DOHH2 (cell line): ENCODE measurements around the gene PADI1.

Experiments used
- H3F3A ChIP-seq: fragments of 200-600 bp; sonication (generic), shearing (Covaris generic); 2 replicates; pipeline ENCODE4 v1.6.0; 2016; ENCODE audit warnings: antibody characterized with exemption, mild to moderate bottlenecking; ENCODE audit not compliant: control insufficient read depth, insufficient read depth
- H3K27ac ChIP-seq: fragments of 200-600 bp; sonication (generic); 2 replicates; pipeline ENCODE4 v1.5.1; 2014; ENCODE audit warnings: low read depth, mild to moderate bottlenecking, low read length, moderate library complexity
- H3K27me3 ChIP-seq: fragments of 200-600 bp; sonication (generic); 2 replicates; pipeline ENCODE4 v1.6.1; 2014; ENCODE audit warnings: mild to moderate bottlenecking, low read length, mixed read lengths; ENCODE audit not compliant: control insufficient read depth
- H3K36me3 ChIP-seq: fragments of 200-600 bp; sonication (generic); 2 replicates; pipeline ENCODE4 v1.6.1; 2014; ENCODE audit warnings: mild to moderate bottlenecking, low read length, moderate library complexity, mixed read lengths; ENCODE audit not compliant: control insufficient read depth
- H3K4me1 ChIP-seq: fragments of 200-600 bp; sonication (generic); 2 replicates; pipeline ENCODE4 v1.6.1; 2014; ENCODE audit warnings: mild to moderate bottlenecking, low read length, mixed read lengths; ENCODE audit not compliant: control insufficient read depth
- H3K4me2 ChIP-seq: fragments of 200-600 bp; sonication (generic); 2 replicates; pipeline ENCODE4 v1.6.0; 2014; ENCODE audit warnings: mild to moderate bottlenecking, low read length, moderate library complexity
- H3K4me3 ChIP-seq: fragments of 200-600 bp; sonication (generic); 2 replicates; pipeline ENCODE4 v1.5.1; 2014; ENCODE audit warnings: mild to moderate bottlenecking, low read length, mixed read lengths
- H3K79me2 ChIP-seq: fragments of 200-600 bp; sonication (generic); 2 replicates; pipeline ENCODE4 v1.6.1; 2014; ENCODE audit warnings: mild to moderate bottlenecking, low read length, mixed read lengths; ENCODE audit not compliant: control insufficient read depth
- H3K9me2 ChIP-seq: fragments of 200-600 bp; sonication (generic); replicated peaks from 2 replicates; pipeline ENCODE4 v1.6.1; 2014; ENCODE audit warnings: mild to moderate bottlenecking, low read length, mixed read lengths; ENCODE audit not compliant: control insufficient read depth
- H3K9me3 ChIP-seq: fragments of 200-600 bp; sonication (generic); 2 replicates; pipeline ENCODE4 v1.6.1; 2014; ENCODE audit warnings: antibody characterized with exemption, low read length, mixed read lengths; ENCODE audit not compliant: control insufficient read depth, insufficient read depth
- H4K20me1 ChIP-seq: fragments of 200-600 bp; sonication (generic); 2 replicates; pipeline ENCODE4 v1.6.0; 2014; ENCODE audit warnings: low read depth, mild to moderate bottlenecking, antibody characterized with exemption, low read length, moderate library complexity; ENCODE audit not compliant: control insufficient read depth, insufficient read depth
- EZH2phosphoT487 ChIP-seq: fragments of 200-600 bp; sonication (generic); IDR thresholded peaks from 2 replicates; pipeline ENCODE4 v1.6.1; 2017; ENCODE audit warnings: borderline replicate concordance, mild to moderate bottlenecking, antibody characterized with exemption, low read length, moderate library complexity, mixed read lengths
- TF ChIP-seq, protein P1 (sequence below): fragments of 200-600 bp; sonication (generic); IDR thresholded peaks from one replicate; pipeline ENCODE4 v1.5.1; 2014; ENCODE audit warnings: antibody characterized with exemption, mild to moderate bottlenecking, low read depth, low read length; ENCODE audit not compliant: poor library complexity, severe bottlenecking

PADI1 gene

DNA sequence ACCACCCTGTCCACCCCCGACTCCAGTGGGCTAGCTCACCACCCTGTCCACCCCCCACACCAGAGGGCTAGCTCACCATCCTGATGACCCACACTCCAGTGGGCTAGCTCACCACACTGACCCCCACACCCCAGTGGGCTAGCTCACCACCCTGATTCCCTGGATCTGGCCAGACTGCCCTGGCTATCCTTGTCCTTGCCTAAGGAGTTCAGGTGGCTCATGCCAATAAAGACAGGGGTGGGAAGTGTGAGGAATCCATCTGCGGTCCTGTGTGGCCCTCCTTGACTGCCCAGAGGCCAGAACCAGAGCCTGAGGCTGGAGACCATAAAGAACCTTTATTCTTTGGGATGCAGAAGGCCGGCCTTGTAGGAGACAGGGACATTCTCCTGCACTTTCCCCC lies 3.6 kb downstream of the PADI1 start:
- TF ChIP-seq EZH2phosphoT487 = no peak
- TF ChIP-seq, protein P1, sequence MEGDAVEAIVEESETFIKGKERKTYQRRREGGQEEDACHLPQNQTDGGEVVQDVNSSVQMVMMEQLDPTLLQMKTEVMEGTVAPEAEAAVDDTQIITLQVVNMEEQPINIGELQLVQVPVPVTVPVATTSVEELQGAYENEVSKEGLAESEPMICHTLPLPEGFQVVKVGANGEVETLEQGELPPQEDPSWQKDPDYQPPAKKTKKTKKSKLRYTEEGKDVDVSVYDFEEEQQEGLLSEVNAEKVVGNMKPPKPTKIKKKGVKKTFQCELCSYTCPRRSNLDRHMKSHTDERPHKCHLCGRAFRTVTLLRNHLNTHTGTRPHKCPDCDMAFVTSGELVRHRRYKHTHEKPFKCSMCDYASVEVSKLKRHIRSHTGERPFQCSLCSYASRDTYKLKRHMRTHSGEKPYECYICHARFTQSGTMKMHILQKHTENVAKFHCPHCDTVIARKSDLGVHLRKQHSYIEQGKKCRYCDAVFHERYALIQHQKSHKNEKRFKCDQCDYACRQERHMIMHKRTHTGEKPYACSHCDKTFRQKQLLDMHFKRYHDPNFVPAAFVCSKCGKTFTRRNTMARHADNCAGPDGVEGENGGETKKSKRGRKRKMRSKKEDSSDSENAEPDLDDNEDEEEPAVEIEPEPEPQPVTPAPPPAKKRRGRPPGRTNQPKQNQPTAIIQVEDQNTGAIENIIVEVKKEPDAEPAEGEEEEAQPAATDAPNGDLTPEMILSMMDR = no peak
- Histone ChIP-seq H3K27ac (no peak overlapping the region), H3K4me2 (peak overlapping the region; percentile 58; the same call in 1 of the 2 replicates), H3K79me2 (no peaks in the 10 kb centered on the region), H3F3A (no peaks in the 10 kb centered on the region), H3K36me3 (no peaks in the 10 kb centered on the region), H3K9me3 (no peaks in the 10 kb centered on the region), H3K4me3 (no peak overlapping the region), H3K27me3 (peaks cover 16% of the 10 kb centered on the region; the same call in 1 of the 2 replicates), H4K20me1 (0 out of 2 replicates have a peak, but pooled peaks cover 5% of the 10 kb centered on the region), H3K9me2 (no peaks in the 10 kb centered on the region), H3K4me1 (peaks cover 21% of the 10 kb centered on the region)

DNA sequence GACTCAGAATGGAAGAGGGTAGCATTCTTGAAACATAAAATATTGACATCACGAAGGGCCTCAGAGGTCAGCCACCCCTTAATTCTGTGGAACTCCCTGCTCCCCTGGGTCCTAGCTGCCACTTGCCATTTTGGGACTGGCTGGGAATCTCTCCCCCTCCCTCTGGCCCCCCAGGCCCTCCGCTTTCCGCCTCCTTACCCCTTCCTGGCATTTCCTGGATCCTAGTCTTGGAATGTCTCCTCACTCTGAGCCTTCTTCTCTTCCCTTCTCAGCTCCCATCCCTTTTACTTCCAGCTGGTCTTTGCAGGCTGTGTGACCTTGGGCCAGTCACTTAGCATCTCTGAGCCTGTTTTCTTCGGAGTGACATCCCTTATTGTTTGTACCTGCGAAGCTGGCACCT lies 4.5 kb downstream of the PADI1 start:
- Histone ChIP-seq H3K4me1 (peaks cover 21% of the 10 kb centered on the region), H4K20me1 (0 out of 2 replicates have a peak, but pooled peaks cover 5% of the 10 kb centered on the region), H3K36me3 (no peaks in the 10 kb centered on the region), H3K4me3 (no peak overlapping the region), H3K79me2 (no peaks in the 10 kb centered on the region), H3K9me3 (no peaks in the 10 kb centered on the region), H3K9me2 (no peaks in the 10 kb centered on the region), H3K27ac (no peak overlapping the region), H3K27me3 (peaks cover 10% of the 10 kb centered on the region; the same call in 1 of the 2 replicates), H3F3A (no peaks in the 10 kb centered on the region), H3K4me2 (no peak overlapping the region)
- TF ChIP-seq, protein P1 = no peak
- TF ChIP-seq EZH2phosphoT487 = no peak

GRCh38 chr1:17210176-17210575 lies 5.2 kb downstream of the PADI1 start:
- Histone ChIP-seq H3K27ac (no peak overlapping the region), H3K4me2 (no peak overlapping the region), H3K79me2 (no peaks in the 10 kb centered on the region), H3K4me3 (no peak overlapping the region), H3F3A (no peaks in the 10 kb centered on the region), H4K20me1 (0 out of 2 replicates have a peak, but pooled peaks cover 5% of the 10 kb centered on the region), H3K27me3 (peaks cover 6% of the 10 kb centered on the region; the same call in 1 of the 2 replicates), H3K36me3 (no peaks in the 10 kb centered on the region), H3K9me3 (no peaks in the 10 kb centered on the region), H3K4me1 (peaks cover 21% of the 10 kb centered on the region), H3K9me2 (no peaks in the 10 kb centered on the region)
- TF ChIP-seq, protein P1 = no peak
- TF ChIP-seq EZH2phosphoT487 = no peak
